HEK293 (cell line): ENCODE results near the gene ELOVL6.

ENCODE experiments used
- CTCF ChIA-PET: fragments of 350-600 bp; formaldehyde crosslinking; extraction: SDS; loops from one replicate; lab custom pipeline; 2021; ENCODE audit warnings: antibody characterized with exemption; lab: Yijun Ruan, JAX
- POLR2A ChIA-PET: fragments of 300-600 bp; formaldehyde crosslinking; extraction: SDS; loops from one replicate; lab custom pipeline; 2020; ENCODE audit warnings: antibody characterized with exemption, inconsistent platforms; lab: Yijun Ruan, JAX
- H3K27ac ChIP-seq: fragments of 200-500 bp; sonication (Bioruptor generic); 2 replicates; pipeline ENCODE4 v1.5.1; 2014; ENCODE audit warnings: low read depth, low read length, control low read depth, inconsistent platforms; ENCODE audit errors: extremely low read depth
- H3K36me3 ChIP-seq, 2 experiments: fragments of 200-500 bp in 1 of 2; sonication (Bioruptor generic) in 1 of 2; 1 replicate in 1 of 2; 2 replicates in 1 of 2; pipeline ENCODE4 v1.5.1; 2014 to 2017; ENCODE audit warnings: inconsistent platforms in 2 of 2, low read length in 2 of 2; ENCODE audit not compliant: control insufficient read depth in 2 of 2, insufficient read depth in 1 of 2
- H3K4me1 ChIP-seq: fragments of 200-500 bp; sonication (Bioruptor generic); 2 replicates; pipeline ENCODE4 v1.5.1; 2014; ENCODE audit warnings: mild to moderate bottlenecking, low read length, inconsistent platforms; ENCODE audit not compliant: control insufficient read depth, insufficient read depth
- H3K4me3 ChIP-seq: 2 replicates; pipeline ENCODE4 v1.5.1; 2011; ENCODE audit warnings: low read depth, mild to moderate bottlenecking, control low read depth, low read length, moderate library complexity
- H3K9me3 ChIP-seq: fragments of 200-500 bp; sonication (Bioruptor generic); 2 replicates; pipeline ENCODE4 v1.5.1; 2014; ENCODE audit warnings: low read depth, low read length, inconsistent platforms; ENCODE audit not compliant: control insufficient read depth, insufficient read depth
- HOXD13 ChIP-seq: sonication (generic); formaldehyde crosslinking; IDR thresholded peaks from 2 replicates; pipeline ENCODE4 v1.8.0; 2022; ENCODE audit warnings: missing genetic modification reagents, borderline replicate concordance
- IKZF3 ChIP-seq: fragments of 450-650 bp; IDR thresholded peaks from 2 replicates; pipeline ENCODE4 v1.5.0; 2018; ENCODE audit warnings: missing biosample characterization, mild to moderate bottlenecking, missing genetic modification characterization, moderate library complexity
- INSM2 ChIP-seq: fragments of 450-650 bp; formaldehyde crosslinking; IDR thresholded peaks from 2 replicates; pipeline ENCODE4 v1.5.1; 2016; ENCODE audit warnings: missing biosample characterization, missing genetic modification characterization
- MYNN ChIP-seq: fragments of 450-650 bp; formaldehyde crosslinking; IDR thresholded peaks from 2 replicates; pipeline ENCODE4 v1.5.1; 2016; ENCODE audit warnings: missing biosample characterization, missing genetic modification characterization, borderline replicate concordance
- PBX3 ChIP-seq: sonication (generic); formaldehyde crosslinking; IDR thresholded peaks from 2 replicates; pipeline ENCODE4 v1.8.1; 2022; ENCODE audit warnings: mild to moderate bottlenecking, moderate library complexity, missing genetic modification reagents
- PRDM2 ChIP-seq: fragments of 450-650 bp; formaldehyde crosslinking; IDR thresholded peaks from 2 replicates; pipeline ENCODE4 v1.5.1; 2016; ENCODE audit warnings: missing biosample characterization, missing genetic modification characterization, borderline replicate concordance
- YY2 ChIP-seq: fragments of 450-650 bp; formaldehyde crosslinking; IDR thresholded peaks from 2 replicates; pipeline ENCODE4 v1.5.1; 2016; ENCODE audit warnings: missing biosample characterization, missing genetic modification characterization
- ZEB2 ChIP-seq: fragments of 450-650 bp; formaldehyde crosslinking; IDR thresholded peaks from 2 replicates; pipeline ENCODE4 v1.5.1; 2016; ENCODE audit warnings: missing biosample characterization, missing genetic modification characterization
- ZNF174 ChIP-seq: fragments of 450-650 bp; formaldehyde crosslinking; IDR thresholded peaks from 2 replicates; pipeline ENCODE4 v1.5.0; 2017; ENCODE audit warnings: missing biosample characterization, mild to moderate bottlenecking, missing genetic modification characterization
- ZNF335 ChIP-seq: fragments of 450-650 bp; formaldehyde crosslinking; conservative IDR thresholded peaks from 2 replicates; pipeline ENCODE4 v1.5.1; 2016; ENCODE audit warnings: missing biosample characterization, missing genetic modification characterization
- ZNF426 ChIP-seq: fragments of 450-650 bp; formaldehyde crosslinking; IDR thresholded peaks from 2 replicates; pipeline ENCODE4 v1.5.1; 2017; ENCODE audit warnings: missing biosample characterization, missing genetic modification characterization, mild to moderate bottlenecking, inconsistent platforms, moderate library complexity
- ZNF473 ChIP-seq: fragments of 450-650 bp; formaldehyde crosslinking; IDR thresholded peaks from 2 replicates; pipeline ENCODE4 v1.5.1; 2017; ENCODE audit warnings: missing biosample characterization, missing genetic modification characterization
- ZNF623 ChIP-seq: fragments of 450-650 bp; formaldehyde crosslinking; IDR thresholded peaks from 2 replicates; pipeline ENCODE4 v1.5.1; 2016; ENCODE audit warnings: missing biosample characterization, missing genetic modification characterization
- TF ChIP-seq, protein P1 (sequence below): fragments of 450-650 bp; formaldehyde crosslinking; IDR thresholded peaks from 2 replicates; pipeline ENCODE4 v1.5.1; 2016; ENCODE audit warnings: missing biosample characterization, missing genetic modification characterization
- TF ChIP-seq, protein P2 (sequence below): fragments of 450-650 bp; formaldehyde crosslinking; conservative IDR thresholded peaks from 2 replicates; pipeline ENCODE4 v1.5.1; 2016; ENCODE audit warnings: low read depth, missing biosample characterization, missing genetic modification characterization
- TF ChIP-seq, protein P3 (sequence below): fragments of 450-650 bp; formaldehyde crosslinking; IDR thresholded peaks from 2 replicates; pipeline ENCODE4 v1.5.1; 2016; ENCODE audit warnings: missing biosample characterization, missing genetic modification characterization

ELOVL6 gene

DNA sequence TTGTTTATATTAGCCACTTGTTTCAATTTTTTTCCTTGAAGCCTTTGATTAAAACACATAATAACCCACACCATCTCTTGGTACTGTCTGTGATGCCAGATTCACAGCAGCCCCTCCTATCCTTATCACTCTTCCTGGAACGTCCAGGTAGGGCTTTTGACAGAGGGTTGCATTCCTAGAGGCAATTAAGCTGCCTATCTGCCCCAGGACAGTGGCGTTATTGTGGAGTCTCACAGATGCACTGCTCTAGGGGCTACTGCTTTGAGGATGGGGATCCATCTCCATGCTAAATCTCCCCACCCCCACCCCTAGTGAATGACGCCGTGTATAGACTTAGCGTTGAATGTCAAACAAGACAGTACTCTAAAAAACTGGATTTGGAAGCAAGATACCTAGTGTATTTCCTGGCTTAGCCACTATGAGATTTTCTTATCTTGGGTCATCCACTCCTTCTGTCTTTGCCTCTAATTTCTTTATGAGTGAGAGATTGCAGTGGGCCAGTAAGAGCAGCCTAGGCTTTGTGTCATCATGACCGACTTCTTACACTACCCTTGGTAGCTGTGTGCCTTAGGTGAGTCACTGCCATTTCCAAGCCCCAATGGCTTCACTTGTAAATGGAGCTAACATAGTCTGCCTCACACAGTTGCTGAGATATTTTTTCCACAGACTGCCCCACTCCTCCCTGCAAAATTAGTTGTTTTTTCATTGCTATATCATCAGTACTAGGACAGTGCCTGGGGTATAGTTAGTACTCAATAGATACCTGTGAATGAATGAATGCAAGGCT is 194.8 kb downstream of the ELOVL6 start:
- ChIA-PET CTCF (interaction anchor here (0.6 to 4.2 kb wide), 4 partner anchors 16 to 513 kb away, joined by 4 to 46 read pairs (median 8); no protein-coding TSS in a partner anchor), POLR2A (no interaction called here)
- Histone ChIP-seq H3K27ac (no peak overlapping the region), H3K36me3 (no peaks in the 10 kb centered on the region), H3K9me3 (no peaks in the 10 kb centered on the region), H3K4me1 (no peaks in the 10 kb centered on the region), H3K4me3 (no peak overlapping the region)
- TF ChIP-seq, protein P1, sequence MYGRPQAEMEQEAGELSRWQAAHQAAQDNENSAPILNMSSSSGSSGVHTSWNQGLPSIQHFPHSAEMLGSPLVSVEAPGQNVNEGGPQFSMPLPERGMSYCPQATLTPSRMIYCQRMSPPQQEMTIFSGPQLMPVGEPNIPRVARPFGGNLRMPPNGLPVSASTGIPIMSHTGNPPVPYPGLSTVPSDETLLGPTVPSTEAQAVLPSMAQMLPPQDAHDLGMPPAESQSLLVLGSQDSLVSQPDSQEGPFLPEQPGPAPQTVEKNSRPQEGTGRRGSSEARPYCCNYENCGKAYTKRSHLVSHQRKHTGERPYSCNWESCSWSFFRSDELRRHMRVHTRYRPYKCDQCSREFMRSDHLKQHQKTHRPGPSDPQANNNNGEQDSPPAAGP (tag by site-specific recombination): no peak
- TF ChIP-seq ZNF426 (tag by site-specific recombination): no peak
- TF ChIP-seq, protein P2, sequence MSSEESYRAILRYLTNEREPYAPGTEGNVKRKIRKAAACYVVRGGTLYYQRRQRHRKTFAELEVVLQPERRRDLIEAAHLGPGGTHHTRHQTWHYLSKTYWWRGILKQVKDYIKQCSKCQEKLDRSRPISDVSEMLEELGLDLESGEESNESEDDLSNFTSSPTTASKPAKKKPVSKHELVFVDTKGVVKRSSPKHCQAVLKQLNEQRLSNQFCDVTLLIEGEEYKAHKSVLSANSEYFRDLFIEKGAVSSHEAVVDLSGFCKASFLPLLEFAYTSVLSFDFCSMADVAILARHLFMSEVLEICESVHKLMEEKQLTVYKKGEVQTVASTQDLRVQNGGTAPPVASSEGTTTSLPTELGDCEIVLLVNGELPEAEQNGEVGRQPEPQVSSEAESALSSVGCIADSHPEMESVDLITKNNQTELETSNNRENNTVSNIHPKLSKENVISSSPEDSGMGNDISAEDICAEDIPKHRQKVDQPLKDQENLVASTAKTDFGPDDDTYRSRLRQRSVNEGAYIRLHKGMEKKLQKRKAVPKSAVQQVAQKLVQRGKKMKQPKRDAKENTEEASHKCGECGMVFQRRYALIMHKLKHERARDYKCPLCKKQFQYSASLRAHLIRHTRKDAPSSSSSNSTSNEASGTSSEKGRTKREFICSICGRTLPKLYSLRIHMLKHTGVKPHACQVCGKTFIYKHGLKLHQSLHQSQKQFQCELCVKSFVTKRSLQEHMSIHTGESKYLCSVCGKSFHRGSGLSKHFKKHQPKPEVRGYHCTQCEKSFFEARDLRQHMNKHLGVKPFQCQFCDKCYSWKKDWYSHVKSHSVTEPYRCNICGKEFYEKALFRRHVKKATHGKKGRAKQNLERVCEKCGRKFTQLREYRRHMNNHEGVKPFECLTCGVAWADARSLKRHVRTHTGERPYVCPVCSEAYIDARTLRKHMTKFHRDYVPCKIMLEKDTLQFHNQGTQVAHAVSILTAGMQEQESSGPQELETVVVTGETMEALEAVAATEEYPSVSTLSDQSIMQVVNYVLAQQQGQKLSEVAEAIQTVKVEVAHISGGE (tag by site-specific recombination): no peak
- TF ChIP-seq, protein P3, sequence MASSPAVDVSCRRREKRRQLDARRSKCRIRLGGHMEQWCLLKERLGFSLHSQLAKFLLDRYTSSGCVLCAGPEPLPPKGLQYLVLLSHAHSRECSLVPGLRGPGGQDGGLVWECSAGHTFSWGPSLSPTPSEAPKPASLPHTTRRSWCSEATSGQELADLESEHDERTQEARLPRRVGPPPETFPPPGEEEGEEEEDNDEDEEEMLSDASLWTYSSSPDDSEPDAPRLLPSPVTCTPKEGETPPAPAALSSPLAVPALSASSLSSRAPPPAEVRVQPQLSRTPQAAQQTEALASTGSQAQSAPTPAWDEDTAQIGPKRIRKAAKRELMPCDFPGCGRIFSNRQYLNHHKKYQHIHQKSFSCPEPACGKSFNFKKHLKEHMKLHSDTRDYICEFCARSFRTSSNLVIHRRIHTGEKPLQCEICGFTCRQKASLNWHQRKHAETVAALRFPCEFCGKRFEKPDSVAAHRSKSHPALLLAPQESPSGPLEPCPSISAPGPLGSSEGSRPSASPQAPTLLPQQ (tag by site-specific recombination): no peak
- TF ChIP-seq HOXD13: no peak
- no peak for TF ChIP-seq ZEB2 (tag by site-specific recombination)
- no peak for TF ChIP-seq ZNF473 (tag by site-specific recombination)
- no peak for TF ChIP-seq ZNF623
- TF ChIP-seq PBX3 (CRISPR knock-in tag): no peak
- no peak for TF ChIP-seq ZNF174 (tag by site-specific recombination)
- no peak for TF ChIP-seq ZNF335
- TF ChIP-seq PRDM2: no peak
- no peak for TF ChIP-seq INSM2
- no peak for TF ChIP-seq YY2 (tag by site-specific recombination)
- no peak for TF ChIP-seq IKZF3
- no peak for TF ChIP-seq MYNN (tag by site-specific recombination)
